A673 (cell line): ENCODE results near the gene PLD1. TPM values are rescaled to one million over a fixed set of nuclear protein-coding genes. Genes with fewer than 3 reads are reported as not detected.

Experiments
- BruUV-seq: library from RNA; stranded (reverse); fragments of 400-500 nt; replicated peaks from 2 replicates; lab custom pipeline; 2021; lab: Mats Ljungman, UMichigan
- CTCF ChIA-PET: fragments of 300-600 bp; sonication (Branson Sonifier 250); formaldehyde crosslinking; loops from one replicate; lab custom pipeline; 2022; ENCODE audit warnings: antibody characterized with exemption; lab: Charles Lee
- POLR2A ChIA-PET: fragments of 300-600 bp; sonication (Branson Sonifier 250); formaldehyde crosslinking; loops from one replicate; lab custom pipeline; 2022; ENCODE audit warnings: antibody characterized with exemption; ENCODE audit not compliant: low non-redundant PET; lab: Charles Lee
- DNase-seq: peaks from one replicate; pipeline ENCODE4 v3.0.0-alpha.2; 2015; ENCODE audit warnings: low spot score
- H3K27ac ChIP-seq: fragments of 200-600 bp; sonication (generic); 2 replicates; pipeline ENCODE4 v1.5.1; 2016; ENCODE audit warnings: mixed run types, low read depth, mild to moderate bottlenecking, mixed read lengths, antibody characterized with exemption, low read length; ENCODE audit not compliant: poor library complexity, severe bottlenecking
- H3K27me3 ChIP-seq: fragments of 200-600 bp; sonication (generic); replicated peaks from 2 replicates; pipeline ENCODE4 v1.6.1; 2017; ENCODE audit warnings: mixed run types, low read depth, mild to moderate bottlenecking, mixed read lengths, antibody characterized with exemption, low read length; ENCODE audit not compliant: insufficient read depth, poor library complexity
- H3K36me3 ChIP-seq: fragments of 200-600 bp; sonication (generic); 2 replicates; pipeline ENCODE4 v1.6.1; 2016; ENCODE audit warnings: mixed run types, mild to moderate bottlenecking, mixed read lengths, antibody characterized with exemption, low read length; ENCODE audit not compliant: insufficient read depth, poor library complexity, severe bottlenecking
- H3K4me1 ChIP-seq: fragments of 200-600 bp; sonication (generic); 2 replicates; pipeline ENCODE4 v1.6.1; 2017; ENCODE audit warnings: mixed run types, mild to moderate bottlenecking, mixed read lengths, antibody characterized with exemption, low read length; ENCODE audit not compliant: insufficient read depth, poor library complexity, severe bottlenecking
- H3K4me3 ChIP-seq: fragments of 200-600 bp; sonication (generic); 2 replicates; pipeline ENCODE4 v1.5.1; 2016; ENCODE audit warnings: low read depth, mixed run types, mild to moderate bottlenecking, mixed read lengths, low read length; ENCODE audit not compliant: poor library complexity, severe bottlenecking
- H3K9me3 ChIP-seq: fragments of 200-600 bp; sonication (generic); 2 replicates; pipeline ENCODE4 v1.6.1; 2016; ENCODE audit warnings: mixed run types, low read depth, mild to moderate bottlenecking, mixed read lengths, antibody characterized with exemption, low read length; ENCODE audit not compliant: poor library complexity, severe bottlenecking
- CTCF ChIP-seq: fragments of 300-800, 200-600 bp; sonication (generic); conservative IDR thresholded peaks from 2 replicates; pipeline ENCODE4 v1.5.1; 2017; ENCODE audit warnings: low read depth, mild to moderate bottlenecking, antibody characterized with exemption, low read length, moderate library complexity, mixed read lengths
- EZH2 ChIP-seq: fragments of 200-600 bp; sonication (generic); IDR thresholded peaks from 2 replicates; pipeline ENCODE4 v1.6.1; 2017; ENCODE audit warnings: borderline replicate concordance, low read depth, mild to moderate bottlenecking, mixed read lengths, antibody characterized with exemption, low read length; ENCODE audit not compliant: poor library complexity, severe bottlenecking
- intact Hi-C: fragments of 100-400 bp; cut with micrococcal nuclease; formaldehyde crosslinking; loops from one replicate; pipeline ENCODE4 v1.10.0; 2022; ENCODE audit not compliant: unreplicated experiment
- total RNA-seq: library from RNA; stranded (reverse); gene quantifications from 2 replicates; pipeline ENCODE4 v1.2.3, GENCODE V29; 2021

The PLD1 gene
- total RNA-seq, 1 experiment from 2014 or later: 3.2 TPM

- intact Hi-C loops: no loop called here
- no TSS peak for BruUV-seq
Measured at GRCh38 chr3:171835116-171835515, 24.8 kb upstream of the PLD1 start.

GRCh38 chr3:171834461-171834801, 24.1 kb upstream of the PLD1 start:
- Histone ChIP-seq H3K36me3 (no peaks in the 10 kb centered on the region), H3K9me3 (no peaks in the 10 kb centered on the region), H3K4me3 (no peak overlapping the region), H3K27ac (no peak overlapping the region), H3K27me3 (no peaks in the 10 kb centered on the region), H3K4me1 (peaks cover 9% of the 10 kb centered on the region)
- ChIA-PET POLR2A (interaction anchor here (0.6 kb wide), 1 partner anchor 873 kb away, joined by 4 read pairs; no protein-coding TSS in a partner anchor), CTCF (interaction anchor here (1.0 to 1.6 kb wide), 6 partner anchors 157 to 785 kb away, joined by 3 to 6 read pairs (median 4); no protein-coding TSS in a partner anchor)
- no peak for TF ChIP-seq CTCF
- no peak for TF ChIP-seq EZH2
- DNase-seq: no peak
- no TSS peak for BruUV-seq
- intact Hi-C loops: loop anchor here (5.0 kb wide), 3 partner anchors 508 to 872 kb away; no protein-coding TSS in a partner anchor

More at GRCh38 chr3:171835116-171835515, 24.8 kb upstream of the PLD1 start:
- no peaks in the 10 kb centered on the region for H3K36me3 ChIP-seq
- no peak for DNase-seq
- TF ChIP-seq CTCF (no peak), EZH2 (no peak)
- no peaks in the 10 kb centered on the region for H3K9me3 ChIP-seq
- CTCF ChIA-PET: interaction anchor here (1.3 to 1.6 kb wide), 2 partner anchors 221 to 506 kb away, joined by 4 to 6 read pairs; no protein-coding TSS in a partner anchor
- H3K27ac ChIP-seq: no peak overlapping the region
- POLR2A ChIA-PET: no interaction called here
- H3K4me3 ChIP-seq: no peak overlapping the region
- H3K27me3 ChIP-seq: no peaks in the 10 kb centered on the region
- H3K4me1 ChIP-seq: peaks cover 4% of the 10 kb centered on the region

GRCh38 chr3:171833789-171834460, 23.6 kb upstream of the PLD1 start:
- no peak overlapping the region for H3K27ac ChIP-seq
- POLR2A ChIA-PET: interaction anchor here (0.6 kb wide), 1 partner anchor 872 kb away, joined by 4 read pairs; no protein-coding TSS in a partner anchor
- TF ChIP-seq EZH2 (no peak), CTCF (peak; percentile 65)
- no peaks in the 10 kb centered on the region for H3K9me3 ChIP-seq
- intact Hi-C loops: loop anchor here (2.0 to 5.0 kb wide), 4 partner anchors 129 to 872 kb away; no protein-coding TSS in a partner anchor
- H3K36me3 ChIP-seq: no peaks in the 10 kb centered on the region
- DNase-seq: peak; percentile 37
- BruUV-seq: no TSS peak
- CTCF ChIA-PET: interaction anchor here (1.0 to 1.6 kb wide), 6 partner anchors 156 to 784 kb away, joined by 3 to 6 read pairs (median 4); no protein-coding TSS in a partner anchor
- no peak overlapping the region for H3K4me3 ChIP-seq
- no peaks in the 10 kb centered on the region for H3K27me3 ChIP-seq
- peaks cover 14% of the 10 kb centered on the region for H3K4me1 ChIP-seq
